B cell (primary cell): ENCODE results near the gene GRID2. TPM values are rescaled to one million over a fixed set of nuclear protein-coding genes. Genes with fewer than 3 reads are reported as not detected.

Experiments used
- ATAC-seq: fragments of 200-7000 bp; cut with Tn5 transposase; one replicate; pipeline ENCODE4 v1.10.0; 2021; ENCODE audit warnings: low read depth, mild to moderate bottlenecking, moderate number of reproducible peaks, moderate library complexity
- CTCF ChIA-PET: fragments of 350-600 bp; sonication (Branson Sonifier 250); formaldehyde crosslinking; loops from one replicate; lab custom pipeline; 2021; ENCODE audit warnings: antibody characterized with exemption, inconsistent platforms; lab: Charles Lee
- POLR2A ChIA-PET: fragments of 350-600 bp; sonication (Branson Sonifier 250); formaldehyde crosslinking; loops from one replicate; lab custom pipeline; 2021; ENCODE audit warnings: antibody characterized with exemption; lab: Charles Lee
- DNase-seq: peaks from one replicate; pipeline ENCODE4 v3.0.0; 2013
- H2AFZ ChIP-seq: 2 replicates; pipeline ENCODE4 v1.6.1; 2012; ENCODE audit warnings: mild to moderate bottlenecking, low read depth, low read length; ENCODE audit not compliant: insufficient read depth, poor library complexity, severe bottlenecking
- H3K27ac ChIP-seq, 2 donors: 1 replicate in 1 of 2; 2 replicates in 1 of 2; pipeline ENCODE4 v1.5.1; 2012 to 2013; ENCODE audit warnings: low read length in 2 of 2, mild to moderate bottlenecking in 2 of 2, moderate library complexity in 1 of 2
- H3K27me3 ChIP-seq, 4 experiments: fragments of 200-600 bp in 1 of 4; sonication (generic) in 1 of 4; replicated peaks in 1 of 4; 1 replicate in 2 of 4; 2 replicates in 2 of 4; pipeline versions ENCODE4 v1.6.1 to v1.7.0; 2013 to 2016; ENCODE audit warnings: low read length in 3 of 4, mild to moderate bottlenecking in 2 of 4, mixed read lengths in 1 of 4, moderate library complexity in 1 of 4; ENCODE audit not compliant: insufficient read depth in 4 of 4, control insufficient read depth in 3 of 4; ENCODE audit errors: control extremely low read depth in 1 of 4
- H3K36me3 ChIP-seq, 2 experiments: replicated peaks in 1 of 2; 1 replicate in 1 of 2; 2 replicates in 1 of 2; pipeline versions ENCODE4 v1.6.1 to v1.7.1; 2013; ENCODE audit warnings: low read length in 1 of 2; ENCODE audit not compliant: insufficient read depth in 2 of 2, control insufficient read depth in 1 of 2; ENCODE audit errors: control extremely low read depth in 1 of 2, extremely low read depth in 1 of 2
- H3K4me1 ChIP-seq, 2 donors: fragments of 200-600 bp in 1 of 2; sonication (generic) in 1 of 2; 1 replicate in 1 of 2; 2 replicates in 1 of 2; pipeline versions ENCODE4 v1.5.1 to v1.6.1; 2013 to 2017; ENCODE audit warnings: low read length in 2 of 2; ENCODE audit not compliant: control insufficient read depth in 2 of 2, insufficient read depth in 2 of 2
- H3K4me2 ChIP-seq: replicated peaks from 2 replicates; pipeline ENCODE3; 2012; ENCODE audit warnings: mild to moderate bottlenecking, low read depth, low read length; ENCODE audit not compliant: poor library complexity, severe bottlenecking
- H3K4me3 ChIP-seq, 5 experiments: fragments of 200-600 bp in 1 of 5; sonication (generic) in 1 of 5; 1 replicate in 3 of 5; 2 replicates in 2 of 5; pipeline versions ENCODE4 v1.5.1 to v1.7.0; 2011 to 2016; ENCODE audit warnings: low read length in 4 of 5, mild to moderate bottlenecking in 4 of 5, low read depth in 2 of 5, control low read depth in 1 of 5, moderate library complexity in 1 of 5; ENCODE audit not compliant: insufficient read depth in 1 of 5; ENCODE audit errors: control extremely low read depth in 1 of 5, extremely low read depth in 1 of 5
- H3K79me2 ChIP-seq: fragments of 200-600 bp; sonication (generic); one replicate; pipeline ENCODE4 v1.6.0; 2016; ENCODE audit warnings: low read length; ENCODE audit not compliant: control insufficient read depth, insufficient read depth
- H3K9ac ChIP-seq: fragments of 200-600 bp; sonication (generic); 2 replicates; pipeline ENCODE4 v1.6.1; 2017; ENCODE audit warnings: mild to moderate bottlenecking, low read length, moderate library complexity
- H3K9me3 ChIP-seq, 3 donors: one replicate each; pipeline versions ENCODE4 v1.6.1 to v1.7.1; 2013; ENCODE audit warnings: low read length in 2 of 3; ENCODE audit not compliant: control insufficient read depth in 2 of 3, insufficient read depth in 1 of 3; ENCODE audit errors: control extremely low read depth in 1 of 3
- H4K20me1 ChIP-seq: 2 replicates; pipeline ENCODE4 v1.6.0; 2012; ENCODE audit warnings: mild to moderate bottlenecking, low read length; ENCODE audit not compliant: insufficient read depth, control insufficient read depth, poor library complexity, severe bottlenecking
- H3K27ac Mint-ChIP-seq: one replicate; pipeline ENCODE4 v1.8.0; 2021; ENCODE audit warnings: mixed read lengths
- H3K27me3 Mint-ChIP-seq: one replicate; pipeline ENCODE4 v1.8.0; 2021; ENCODE audit warnings: mixed read lengths
- H3K4me1 Mint-ChIP-seq: one replicate; pipeline ENCODE4 v1.8.0; 2021; ENCODE audit warnings: mixed read lengths
- H3K4me3 Mint-ChIP-seq: one replicate; pipeline ENCODE4 v1.8.0; 2021; ENCODE audit warnings: mixed read lengths
- H3K9me3 Mint-ChIP-seq: one replicate; pipeline ENCODE4 v1.8.0; 2022; ENCODE audit warnings: mixed read lengths; ENCODE audit not compliant: insufficient read depth
- EZH2 ChIP-seq: IDR thresholded peaks from 2 replicates; pipeline ENCODE4 v1.6.1; 2012; ENCODE audit warnings: borderline replicate concordance, low read depth, mild to moderate bottlenecking, moderate library complexity, low read length; ENCODE audit not compliant: insufficient read depth, poor library complexity, severe bottlenecking
- WGBS: methylation state at CpG from one replicate; pipeline ENCODE4 v1.1.5; 2013; ENCODE audit warnings: missing lambda C conversion rate; ENCODE audit not compliant: insufficient coverage; 5-methylcytosine and 5-hydroxymethylcytosine counted together
- intact Hi-C: fragments of 100-400 bp; cut with micrococcal nuclease; formaldehyde crosslinking; loops from one replicate; pipeline ENCODE4 v1.10.0; 2022
- polyA plus RNA-seq: library from polyadenylated mRNA; depleted of rRNA; stranded (reverse); fragments of >200 nt; gene quantifications from 2 replicates; pipeline ENCODE4 v1.2.3, GENCODE V29; 2012
- total RNA-seq, 2 donors: library from RNA; stranded (reverse); fragments of 120-200 nt in 1 of 2; gene quantifications; 1 replicate in 1 of 2; 2 replicates in 1 of 2; pipeline versions ENCODE4 v1.2.3 to v1.2.4, GENCODE V29; 2013 to 2022
- TF ChIP-seq, protein P1 (sequence below): fragments of 200-600 bp; IDR thresholded peaks from one replicate; pipeline ENCODE4 v1.8.0; 2022; ENCODE audit warnings: antibody characterized with exemption, mild to moderate bottlenecking

Gene GRID2
- total and polyA plus RNA-seq, 2 donors (not counting 1 experiment from before 2014, with no cell fraction given) = not detected

DNA sequence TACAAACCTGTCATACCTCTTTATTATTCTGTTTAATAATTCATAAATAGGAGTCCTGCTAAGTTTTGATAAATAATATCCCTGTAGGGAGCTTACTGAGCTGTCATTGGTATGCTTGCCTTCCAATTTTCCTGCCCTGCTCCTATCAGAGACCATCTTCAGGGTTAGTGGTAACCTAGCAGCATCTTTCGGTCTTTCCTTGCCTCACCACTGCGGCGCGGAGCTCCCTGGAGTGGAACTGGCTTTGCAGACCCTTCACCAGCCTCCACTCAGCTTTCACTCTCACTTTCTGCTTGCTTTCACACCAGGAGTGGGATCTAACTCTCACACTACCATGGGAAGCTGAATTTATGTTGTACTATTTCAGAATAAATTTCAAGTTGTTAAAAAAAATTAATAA lies 1043.1 kb downstream of the GRID2 start:
- no peaks in the 10 kb centered on the region for H3K9me3 Mint-ChIP-seq
- no peak overlapping the region for H3K27ac Mint-ChIP-seq
- H3K4me3 ChIP-seq = no peak overlapping the region
- H3K36me3 ChIP-seq = no peaks in the 10 kb centered on the region
- no peak overlapping the region for H2AFZ ChIP-seq
- H3K79me2 ChIP-seq = no peaks in the 10 kb centered on the region
- WGBS = no CpG with 5 or more reads among the region's 4 CpGs
- intact Hi-C loops = no loop called here
- no peak overlapping the region for H3K4me3 Mint-ChIP-seq
- H3K4me1 ChIP-seq = no peaks in the 10 kb centered on the region
- H3K27me3 ChIP-seq = no peaks in the 10 kb centered on the region
- no peaks in the 10 kb centered on the region for H3K9me3 ChIP-seq
- CTCF ChIA-PET = no interaction called here
- H3K9ac ChIP-seq = no peak overlapping the region
- no peaks in the 10 kb centered on the region for H3K4me1 Mint-ChIP-seq
- TF ChIP-seq, protein P1, sequence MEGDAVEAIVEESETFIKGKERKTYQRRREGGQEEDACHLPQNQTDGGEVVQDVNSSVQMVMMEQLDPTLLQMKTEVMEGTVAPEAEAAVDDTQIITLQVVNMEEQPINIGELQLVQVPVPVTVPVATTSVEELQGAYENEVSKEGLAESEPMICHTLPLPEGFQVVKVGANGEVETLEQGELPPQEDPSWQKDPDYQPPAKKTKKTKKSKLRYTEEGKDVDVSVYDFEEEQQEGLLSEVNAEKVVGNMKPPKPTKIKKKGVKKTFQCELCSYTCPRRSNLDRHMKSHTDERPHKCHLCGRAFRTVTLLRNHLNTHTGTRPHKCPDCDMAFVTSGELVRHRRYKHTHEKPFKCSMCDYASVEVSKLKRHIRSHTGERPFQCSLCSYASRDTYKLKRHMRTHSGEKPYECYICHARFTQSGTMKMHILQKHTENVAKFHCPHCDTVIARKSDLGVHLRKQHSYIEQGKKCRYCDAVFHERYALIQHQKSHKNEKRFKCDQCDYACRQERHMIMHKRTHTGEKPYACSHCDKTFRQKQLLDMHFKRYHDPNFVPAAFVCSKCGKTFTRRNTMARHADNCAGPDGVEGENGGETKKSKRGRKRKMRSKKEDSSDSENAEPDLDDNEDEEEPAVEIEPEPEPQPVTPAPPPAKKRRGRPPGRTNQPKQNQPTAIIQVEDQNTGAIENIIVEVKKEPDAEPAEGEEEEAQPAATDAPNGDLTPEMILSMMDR = no peak
- no peak for TF ChIP-seq EZH2
- H3K27me3 Mint-ChIP-seq = no peaks in the 10 kb centered on the region
- no peak overlapping the region for H3K27ac ChIP-seq
- no peaks in the 10 kb centered on the region for H4K20me1 ChIP-seq
- DNase-seq (no peak), ATAC-seq (no peak)
- POLR2A ChIA-PET = no interaction called here
- H3K4me2 ChIP-seq = no peak overlapping the region

DNA sequence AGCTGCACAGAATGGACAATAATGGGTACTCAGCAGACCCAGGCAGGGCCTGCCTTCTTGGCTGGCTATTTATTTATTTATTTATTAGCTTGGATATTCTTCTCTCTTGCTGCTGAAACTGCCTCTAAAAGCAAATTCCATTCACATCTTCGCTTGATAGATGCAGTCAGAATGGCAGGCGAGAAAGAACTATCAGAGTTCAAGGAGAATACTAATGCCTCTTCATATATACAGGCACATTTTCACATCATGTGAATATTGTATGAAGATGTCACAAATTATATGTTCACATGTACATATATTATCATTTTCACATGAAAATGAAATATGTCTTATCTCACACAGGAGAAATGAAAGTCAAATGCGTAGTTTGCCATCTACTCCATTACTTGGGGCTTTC lies 1045.1 kb downstream of the GRID2 start:
- Histone ChIP-seq H4K20me1 (no peaks in the 10 kb centered on the region), H3K79me2 (no peaks in the 10 kb centered on the region), H3K4me2 (no peak overlapping the region), H3K9ac (no peak overlapping the region), H3K4me1 (no peaks in the 10 kb centered on the region), H2AFZ (no peak overlapping the region), H3K9me3 (no peaks in the 10 kb centered on the region), H3K36me3 (no peaks in the 10 kb centered on the region), H3K27me3 (no peaks in the 10 kb centered on the region), H3K27ac (no peak overlapping the region), H3K4me3 (no peak overlapping the region)
- ChIA-PET CTCF (no interaction called here), POLR2A (no interaction called here)
- H3K4me3 Mint-ChIP-seq = no peak overlapping the region
- ATAC-seq = no peak
- WGBS = 100% methylated on average over 1 of the region's 3 CpGs
- no peak overlapping the region for H3K27ac Mint-ChIP-seq
- H3K4me1 Mint-ChIP-seq = no peaks in the 10 kb centered on the region
- no peaks in the 10 kb centered on the region for H3K9me3 Mint-ChIP-seq
- no peak for DNase-seq
- TF ChIP-seq EZH2 = no peak
- TF ChIP-seq, protein P1 = no peak
- intact Hi-C loops = no loop called here
- H3K27me3 Mint-ChIP-seq = no peaks in the 10 kb centered on the region
